ENCODE data around the gene APOC3. TPM values are rescaled to one million over a fixed set of nuclear protein-coding genes. Genes with fewer than 3 reads are reported as not detected.
"Not testable (repeated sequence)": the region's sequence is repeated elsewhere in the genome, so short reads cannot be mapped to it uniquely, and the experiment has no call there.

APOC3 gene
- total RNA-seq, 1 donor from 2014 or later = not detected

GRCh38 chr11:116826751-116827431, 2.8 kb upstream of the APOC3 start:
- intact Hi-C loops (cut with micrococcal nuclease) = no loop called here

GRCh38 chr11:116827461-116827860, 2.2 kb upstream of the APOC3 start:
- no peak for DNase-seq (ENCODE audit: low spot score)
- no peaks in the 10 kb centered on the region for H3K36me3 Mint-ChIP-seq (ENCODE audit: low read depth)
- H3K4me3 Mint-ChIP-seq (ENCODE audit: low read depth) = no peak overlapping the region
- no peaks in the 10 kb centered on the region for H3K4me1 Mint-ChIP-seq (ENCODE audit: low read depth)
- intact Hi-C loops (cut with micrococcal nuclease) = no loop called here
- no peak overlapping the region for H3K27ac Mint-ChIP-seq
- no peaks in the 10 kb centered on the region for H3K27me3 Mint-ChIP-seq (ENCODE audit: low read depth)
- H3K9me3 Mint-ChIP-seq = no peaks in the 10 kb centered on the region

More at GRCh38 chr11:116826751-116827431, 2.8 kb upstream of the APOC3 start:
- Mint-ChIP-seq H3K36me3 (ENCODE audit: low read depth) (no peaks in the 10 kb centered on the region), H3K27me3 (ENCODE audit: low read depth) (no peaks in the 10 kb centered on the region), H3K27ac (no peak overlapping the region), H3K4me1 (ENCODE audit: low read depth) (no peaks in the 10 kb centered on the region), H3K4me3 (ENCODE audit: low read depth) (no peak overlapping the region), H3K9me3 (no peaks in the 10 kb centered on the region)
- DNase-seq (ENCODE audit: low spot score) = no peak

- Mint-ChIP-seq H3K27me3 (ENCODE audit: low read depth) (no peaks in the 10 kb centered on the region), H3K27ac (no peak overlapping the region), H3K4me3 (ENCODE audit: low read depth) (no peak overlapping the region), H3K36me3 (ENCODE audit: low read depth) (no peaks in the 10 kb centered on the region), H3K9me3 (no peaks in the 10 kb centered on the region), H3K4me1 (ENCODE audit: low read depth) (no peaks in the 10 kb centered on the region)
- DNase-seq (ENCODE audit: low spot score) = no peak
- intact Hi-C loops (cut with micrococcal nuclease) = no loop called here
Observed at GRCh38 chr11:116828632-116829524, 829 bp upstream of the APOC3 start.

- no peak for DNase-seq (ENCODE audit: low spot score)
- intact Hi-C loops (cut with micrococcal nuclease) = no loop called here
- Mint-ChIP-seq H3K4me1 (ENCODE audit: low read depth) (no peaks in the 10 kb centered on the region), H3K36me3 (ENCODE audit: low read depth) (no peaks in the 10 kb centered on the region), H3K27ac (no peak overlapping the region), H3K4me3 (ENCODE audit: low read depth) (no peak overlapping the region), H3K27me3 (ENCODE audit: low read depth) (no peaks in the 10 kb centered on the region), H3K9me3 (no peaks in the 10 kb centered on the region)
Observed at GRCh38 chr11:116830184-116830912, 641 bp downstream of the APOC3 start.

- Mint-ChIP-seq H3K27ac (no peak overlapping the region), H3K27me3 (ENCODE audit: low read depth) (no peaks in the 10 kb centered on the region), H3K4me3 (ENCODE audit: low read depth) (no peak overlapping the region), H3K36me3 (ENCODE audit: low read depth) (no peaks in the 10 kb centered on the region), H3K9me3 (no peaks in the 10 kb centered on the region), H3K4me1 (ENCODE audit: low read depth) (peaks cover 2% of the 10 kb centered on the region)
- no peak for DNase-seq (ENCODE audit: low spot score)
- intact Hi-C loops (cut with micrococcal nuclease) = no loop called here
Observed at GRCh38 chr11:116831790-116832349, 2.2 kb downstream of the APOC3 start.

- Mint-ChIP-seq H3K27me3 (ENCODE audit: low read depth) (no peaks in the 10 kb centered on the region), H3K4me3 (ENCODE audit: low read depth) (no peak overlapping the region), H3K27ac (no peak overlapping the region), H3K36me3 (ENCODE audit: low read depth) (no peaks in the 10 kb centered on the region), H3K9me3 (no peaks in the 10 kb centered on the region), H3K4me1 (ENCODE audit: low read depth) (peaks cover 2% of the 10 kb centered on the region)
- intact Hi-C loops (cut with micrococcal nuclease) = no loop called here
- DNase-seq (ENCODE audit: low spot score) = no peak
Observed at GRCh38 chr11:116832350-116833290, 2.9 kb downstream of the APOC3 start.

GRCh38 chr11:116833491-116833815, 3.7 kb downstream of the APOC3 start:
- peaks cover 6% of the 10 kb centered on the region for H3K4me1 Mint-ChIP-seq (ENCODE audit: low read depth)
- H3K36me3 Mint-ChIP-seq (ENCODE audit: low read depth) = no peaks in the 10 kb centered on the region
- intact Hi-C loops (cut with micrococcal nuclease) = no loop called here
- H3K27me3 Mint-ChIP-seq (ENCODE audit: low read depth) = no peaks in the 10 kb centered on the region
- H3K4me3 Mint-ChIP-seq (ENCODE audit: low read depth) = no peak overlapping the region
- DNase-seq (ENCODE audit: low spot score) = no peak
- no peak overlapping the region for H3K27ac Mint-ChIP-seq
- H3K9me3 Mint-ChIP-seq = no peaks in the 10 kb centered on the region

GRCh38 chr11:116833816-116834534, 4.3 kb downstream of the APOC3 start:
- no peak overlapping the region for H3K4me3 Mint-ChIP-seq (ENCODE audit: low read depth)
- intact Hi-C loops (cut with micrococcal nuclease) = no loop called here

GRCh38 chr11:116834535-116835041, 4.9 kb downstream of the APOC3 start:
- H3K9me3 Mint-ChIP-seq; H3K27me3 Mint-ChIP-seq (ENCODE audit: low read depth); DNase-seq (ENCODE audit: low spot score); H3K27ac Mint-ChIP-seq; H3K4me1 Mint-ChIP-seq (ENCODE audit: low read depth); intact Hi-C loops (cut with micrococcal nuclease); H3K36me3 Mint-ChIP-seq (ENCODE audit: low read depth): not testable (repeated sequence)
- peak overlapping the region; percentile 50 for H3K4me3 Mint-ChIP-seq (ENCODE audit: low read depth)

More at GRCh38 chr11:116833816-116834534, 4.3 kb downstream of the APOC3 start:
- H3K4me1 Mint-ChIP-seq (ENCODE audit: low read depth) = peaks cover 6% of the 10 kb centered on the region
- H3K36me3 Mint-ChIP-seq (ENCODE audit: low read depth) = no peaks in the 10 kb centered on the region
- DNase-seq (ENCODE audit: low spot score) = no peak
- no peaks in the 10 kb centered on the region for H3K9me3 Mint-ChIP-seq
- H3K27ac Mint-ChIP-seq = no peak overlapping the region
- H3K27me3 Mint-ChIP-seq (ENCODE audit: low read depth) = no peaks in the 10 kb centered on the region

GRCh38 chr11:116835042-116835772, 5.5 kb downstream of the APOC3 start:
- DNase-seq (ENCODE audit: low spot score) = no peak
- Mint-ChIP-seq H3K36me3 (ENCODE audit: low read depth) (no peaks in the 10 kb centered on the region), H3K9me3 (no peaks in the 10 kb centered on the region), H3K4me3 (ENCODE audit: low read depth) (peak overlapping the region; percentile 50), H3K27me3 (ENCODE audit: low read depth) (no peaks in the 10 kb centered on the region), H3K4me1 (ENCODE audit: low read depth) (peaks cover 6% of the 10 kb centered on the region), H3K27ac (no peak overlapping the region)
- intact Hi-C loops (cut with micrococcal nuclease) = no loop called here
